Gastrocnemius medialis (tissue), 4 donors: ENCODE results near the gene RBM17.

Experiments used
- CTCF ChIP-seq, 5 experiments: fragments of 450-650 bp in 3 of 5; fragments of 200-600 bp in 2 of 5; sonication (generic) in 2 of 5; IDR thresholded peaks in 4 of 5; conservative IDR thresholded peaks in 1 of 5; 1 replicate in 4 of 5; 2 replicates in 1 of 5; pipeline ENCODE4 v1.5.1; 2016 to 2019; ENCODE audit warnings: antibody characterized with exemption in 5 of 5, mild to moderate bottlenecking in 3 of 5, moderate library complexity in 3 of 5
- POLR2A ChIP-seq, 2 donors: fragments of 450-650 bp; IDR thresholded peaks; one replicate each; pipeline ENCODE4 v1.6.1; 2017; ENCODE audit warnings: antibody characterized with exemption in 2 of 2, mild to moderate bottlenecking in 2 of 2, moderate library complexity in 2 of 2

DNA sequence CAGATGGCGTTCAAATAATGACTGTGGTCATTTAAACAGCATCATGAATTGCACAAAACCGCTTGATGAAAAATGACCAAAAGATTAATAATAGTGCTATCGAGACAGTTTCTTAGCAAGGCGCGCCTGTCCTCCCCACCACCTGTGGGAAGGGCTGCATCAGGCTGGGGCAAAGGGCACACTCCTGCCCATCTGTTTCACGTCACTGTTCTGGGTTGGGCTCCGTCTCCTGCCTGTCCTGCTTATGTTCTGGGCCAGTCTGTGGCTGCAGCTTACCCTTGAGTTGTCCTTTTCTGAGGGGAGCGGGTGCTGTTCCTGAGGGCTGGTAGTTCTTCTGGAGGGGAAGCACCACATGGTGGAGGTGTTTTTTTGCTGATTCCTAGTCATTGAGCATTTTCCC, 13.3 kb downstream of the RBM17 start:
- no peak for TF ChIP-seq CTCF (IDR thresholded peaks at IDR 0.05 in 4 of 5, conservative IDR thresholded peaks at IDR 0.05 in 1 of 5)
- TF ChIP-seq POLR2A (IDR thresholded peaks at IDR 0.05) = no peak
